Measurements from ENCODE around the gene WNT6.

WNT6 gene

GRCh38 chr2:218885981-218886947 lies 26.7 kb downstream of the WNT6 start:
- no peak overlapping the region for H3K4me3 ChIP-seq (ENCODE audit: low read length)
- DNase-seq (ENCODE audit: low read depth, low spot score), result no peak

- no peak for DNase-seq (ENCODE audit: low read depth, low spot score)
Measured at GRCh38 chr2:218887079-218887478, 27.5 kb downstream of the WNT6 start.

GRCh38 chr2:218888341-218888740 lies 28.7 kb downstream of the WNT6 start:
- no peak for DNase-seq (ENCODE audit: low read depth, low spot score)
- H3K4me3 ChIP-seq (ENCODE audit: low read length), result no peak overlapping the region

More at GRCh38 chr2:218887079-218887478, 27.5 kb downstream of the WNT6 start:
- no peak overlapping the region for H3K4me3 ChIP-seq (ENCODE audit: low read length)

- DNase-seq (ENCODE audit: low read depth, low spot score), result no peak
- H3K4me3 ChIP-seq (ENCODE audit: low read length), result no peak overlapping the region
Measured at GRCh38 chr2:218889937-218890336, 30.3 kb downstream of the WNT6 start.

- no peak overlapping the region for H3K4me3 ChIP-seq (ENCODE audit: low read length)
- DNase-seq (ENCODE audit: low read depth, low spot score), result no peak
Measured at GRCh38 chr2:218890369-218890768, 30.8 kb downstream of the WNT6 start.

GRCh38 chr2:218891275-218892135 lies 31.9 kb downstream of the WNT6 start:
- no peak overlapping the region for H3K4me3 ChIP-seq (ENCODE audit: low read length)
- no peak for DNase-seq (ENCODE audit: low read depth, low spot score)

GRCh38 chr2:218892693-218893348 lies 33.2 kb downstream of the WNT6 start:
- peak; percentile 86 for DNase-seq (ENCODE audit: low read depth, low spot score)
- peak overlapping the region; percentile 39 for H3K4me3 ChIP-seq (ENCODE audit: low read length)

- no peak for DNase-seq (ENCODE audit: low read depth, low spot score)
- peak overlapping the region; percentile 39 for H3K4me3 ChIP-seq (ENCODE audit: low read length)
Measured at GRCh38 chr2:218893349-218894150, 33.9 kb downstream of the WNT6 start.

GRCh38 chr2:218894151-218894879 lies 34.7 kb downstream of the WNT6 start:
- H3K4me3 ChIP-seq (ENCODE audit: low read length), result no peak overlapping the region
- no peak for DNase-seq (ENCODE audit: low read depth, low spot score)

GRCh38 chr2:218894880-218895157 lies 35.2 kb downstream of the WNT6 start:
- no peak overlapping the region for H3K4me3 ChIP-seq (ENCODE audit: low read length)
- DNase-seq (ENCODE audit: low read depth, low spot score), result no peak

- DNase-seq (ENCODE audit: low read depth, low spot score), result no peak
- H3K4me3 ChIP-seq (ENCODE audit: low read length), result no peak overlapping the region
Measured at GRCh38 chr2:218895326-218895725, 35.7 kb downstream of the WNT6 start.

- no peak for DNase-seq (ENCODE audit: low read depth, low spot score)
Measured at GRCh38 chr2:218895759-218896500, 36.3 kb downstream of the WNT6 start.

GRCh38 chr2:218896501-218897393 lies 37.1 kb downstream of the WNT6 start:
- DNase-seq (ENCODE audit: low read depth, low spot score), result peak; percentile 73

More at GRCh38 chr2:218895759-218896500, 36.3 kb downstream of the WNT6 start:
- H3K4me3 ChIP-seq (ENCODE audit: low read length), result no peak overlapping the region

GRCh38 chr2:218897394-218898108 lies 37.9 kb downstream of the WNT6 start:
- peak overlapping the region; percentile 42 for H3K4me3 ChIP-seq (ENCODE audit: low read length)
- no peak for DNase-seq (ENCODE audit: low read depth, low spot score)

More at GRCh38 chr2:218896501-218897393, 37.1 kb downstream of the WNT6 start:
- H3K4me3 ChIP-seq (ENCODE audit: low read length), result peak overlapping the region; percentile 42

GRCh38 chr2:218898109-218898878 lies 38.7 kb downstream of the WNT6 start:
- no peak for DNase-seq (ENCODE audit: low read depth, low spot score)
- no peak overlapping the region for H3K4me3 ChIP-seq (ENCODE audit: low read length)

Data from Jurkat, Clone E6-1 (cell line).